ENCODE data around the gene PRAME. TPM values are rescaled to one million over a fixed set of nuclear protein-coding genes. Genes with fewer than 3 reads are reported as not detected.
"Not testable (repeated sequence)": the region's sequence is repeated elsewhere in the genome, so short reads cannot be mapped to it uniquely, and the experiment has no call there.

Gene PRAME
- total and polyA plus RNA-seq, 5 donors from 2014 or later = not detected

- Mint-ChIP-seq H3K27ac (no peak overlapping the region), H3K9me3 (peaks cover 0 to 2% (median 0%) of the 10 kb centered on the region in 7 donors), H3K4me1 (no peaks in the 10 kb centered on the region), H3K4me3 (no peak overlapping the region), H3K27me3 (peaks cover 11% of the 10 kb centered on the region), H3K36me3 (no peaks in the 10 kb centered on the region)
- H3K9me3 ChIP-seq (ENCODE audit: control insufficient read depth in 2 of 2, low read length in 2 of 2) = no peaks in the 10 kb centered on the region
- H3K36me3 ChIP-seq (ENCODE audit: control insufficient read depth, insufficient read depth, low read length) = no peaks in the 10 kb centered on the region
- no peak overlapping the region for H3K4me3 ChIP-seq (ENCODE audit: low read depth, low read length)
- no peak for ATAC-seq (ENCODE audit: low read depth in 2 of 2)
- DNase-seq = no peak
- no peak overlapping the region for H3K27ac ChIP-seq (ENCODE audit: insufficient read depth, low read length, poor library complexity, severe bottlenecking)
- H3K27me3 ChIP-seq (ENCODE audit: control insufficient read depth, insufficient read depth, low read length) = no peaks in the 10 kb centered on the region
- no peaks in the 10 kb centered on the region for H3K4me1 ChIP-seq (ENCODE audit: control insufficient read depth, insufficient read depth, low read length, poor library complexity, severe bottlenecking)
Measured at GRCh38 chr22:22533417-22533816, 25.6 kb downstream of the PRAME start.

- peaks cover 15% of the 10 kb centered on the region for H3K27me3 Mint-ChIP-seq
Measured at GRCh38 chr22:22532547-22533071, 26.5 kb downstream of the PRAME start.

GRCh38 chr22:22531770-22532546, 27.1 kb downstream of the PRAME start:
- peaks cover 15% of the 10 kb centered on the region for H3K27me3 Mint-ChIP-seq
- H3K9me3 Mint-ChIP-seq = peaks cover 0 to 4% (median 0%) of the 10 kb centered on the region in 7 donors
- Histone ChIP-seq H3K27ac (ENCODE audit: insufficient read depth, low read length, poor library complexity, severe bottlenecking) (no peak overlapping the region), H3K9me3 (ENCODE audit: control insufficient read depth in 2 of 2, low read length in 2 of 2) (no peaks in the 10 kb centered on the region), H3K4me1 (ENCODE audit: control insufficient read depth, insufficient read depth, low read length, poor library complexity, severe bottlenecking) (no peaks in the 10 kb centered on the region), H3K4me3 (ENCODE audit: low read depth, low read length) (no peak overlapping the region), H3K27me3 (ENCODE audit: control insufficient read depth, insufficient read depth, low read length) (no peaks in the 10 kb centered on the region), H3K36me3 (ENCODE audit: control insufficient read depth, insufficient read depth, low read length) (no peaks in the 10 kb centered on the region)
- ATAC-seq (ENCODE audit: low read depth in 2 of 2) (no peak), DNase-seq (no peak)
- no peak overlapping the region for H3K4me3 Mint-ChIP-seq
- no peak overlapping the region for H3K27ac Mint-ChIP-seq
- H3K36me3 Mint-ChIP-seq = no peaks in the 10 kb centered on the region
- H3K4me1 Mint-ChIP-seq = no peaks in the 10 kb centered on the region

More at GRCh38 chr22:22532547-22533071, 26.5 kb downstream of the PRAME start:
- H3K4me3 Mint-ChIP-seq; H3K4me3 ChIP-seq (ENCODE audit: low read depth, low read length); H3K4me1 Mint-ChIP-seq; H3K27me3 ChIP-seq (ENCODE audit: control insufficient read depth, insufficient read depth, low read length); H3K36me3 ChIP-seq (ENCODE audit: control insufficient read depth, insufficient read depth, low read length); H3K27ac ChIP-seq (ENCODE audit: insufficient read depth, low read length, poor library complexity, severe bottlenecking); ATAC-seq (ENCODE audit: low read depth in 2 of 2); H3K4me1 ChIP-seq (ENCODE audit: control insufficient read depth, insufficient read depth, low read length, poor library complexity, severe bottlenecking); H3K36me3 Mint-ChIP-seq; DNase-seq; H3K9me3 Mint-ChIP-seq; H3K27ac Mint-ChIP-seq; H3K9me3 ChIP-seq (ENCODE audit: control insufficient read depth in 2 of 2, low read length in 2 of 2): not testable (repeated sequence)

GRCh38 chr22:22528780-22529179, 30.3 kb downstream of the PRAME start:
- Mint-ChIP-seq H3K4me3 (no peak overlapping the region), H3K9me3 (peaks cover 0 to 2% (median 0%) of the 10 kb centered on the region in 7 donors), H3K27me3 (peaks cover 4% of the 10 kb centered on the region), H3K4me1 (no peaks in the 10 kb centered on the region), H3K36me3 (no peaks in the 10 kb centered on the region), H3K27ac (no peak overlapping the region)
- Histone ChIP-seq H3K4me3 (ENCODE audit: low read depth, low read length) (no peak overlapping the region), H3K9me3 (ENCODE audit: control insufficient read depth in 2 of 2, low read length in 2 of 2) (no peaks in the 10 kb centered on the region), H3K27ac (ENCODE audit: insufficient read depth, low read length, poor library complexity, severe bottlenecking) (no peak overlapping the region), H3K4me1 (ENCODE audit: control insufficient read depth, insufficient read depth, low read length, poor library complexity, severe bottlenecking) (no peaks in the 10 kb centered on the region), H3K36me3 (ENCODE audit: control insufficient read depth, insufficient read depth, low read length) (no peaks in the 10 kb centered on the region), H3K27me3 (ENCODE audit: control insufficient read depth, insufficient read depth, low read length) (no peaks in the 10 kb centered on the region)
- DNase-seq (no peak), ATAC-seq (ENCODE audit: low read depth in 2 of 2) (no peak)

GRCh38 chr22:22527312-22527711, 31.8 kb downstream of the PRAME start:
- no peaks in the 10 kb centered on the region for H3K9me3 ChIP-seq (ENCODE audit: control insufficient read depth in 2 of 2, low read length in 2 of 2)
- Mint-ChIP-seq H3K27ac (no peak overlapping the region), H3K4me3 (no peak overlapping the region), H3K4me1 (no peaks in the 10 kb centered on the region), H3K36me3 (no peaks in the 10 kb centered on the region), H3K9me3 (peaks cover 0 to 2% (median 0%) of the 10 kb centered on the region in 7 donors), H3K27me3 (peaks cover 4% of the 10 kb centered on the region)
- H3K27ac ChIP-seq (ENCODE audit: insufficient read depth, low read length, poor library complexity, severe bottlenecking) = no peak overlapping the region
- H3K4me3 ChIP-seq (ENCODE audit: low read depth, low read length) = no peak overlapping the region
- DNase-seq (no peak), ATAC-seq (ENCODE audit: low read depth in 2 of 2) (no peak)
- H3K4me1 ChIP-seq (ENCODE audit: control insufficient read depth, insufficient read depth, low read length, poor library complexity, severe bottlenecking) = no peaks in the 10 kb centered on the region
- no peaks in the 10 kb centered on the region for H3K36me3 ChIP-seq (ENCODE audit: control insufficient read depth, insufficient read depth, low read length)
- H3K27me3 ChIP-seq (ENCODE audit: control insufficient read depth, insufficient read depth, low read length) = no peaks in the 10 kb centered on the region

GRCh38 chr22:22526125-22526912, 32.7 kb downstream of the PRAME start:
- Mint-ChIP-seq H3K9me3 (peaks cover 0 to 2% (median 0%) of the 10 kb centered on the region in 7 donors), H3K36me3 (no peaks in the 10 kb centered on the region), H3K4me3 (no peak overlapping the region), H3K27ac (no peak overlapping the region), H3K27me3 (peaks cover 9% of the 10 kb centered on the region), H3K4me1 (no peaks in the 10 kb centered on the region)
- Histone ChIP-seq H3K4me1 (ENCODE audit: control insufficient read depth, insufficient read depth, low read length, poor library complexity, severe bottlenecking) (no peaks in the 10 kb centered on the region), H3K9me3 (ENCODE audit: control insufficient read depth in 2 of 2, low read length in 2 of 2) (no peaks in the 10 kb centered on the region), H3K4me3 (ENCODE audit: low read depth, low read length) (no peak overlapping the region), H3K27ac (ENCODE audit: insufficient read depth, low read length, poor library complexity, severe bottlenecking) (no peak overlapping the region), H3K27me3 (ENCODE audit: control insufficient read depth, insufficient read depth, low read length) (no peaks in the 10 kb centered on the region), H3K36me3 (ENCODE audit: control insufficient read depth, insufficient read depth, low read length) (no peaks in the 10 kb centered on the region)
- ATAC-seq (ENCODE audit: low read depth in 2 of 2) = no peak
- no peak for DNase-seq

- H3K27me3 Mint-ChIP-seq = peaks cover 13% of the 10 kb centered on the region
- DNase-seq = no peak
- H3K4me1 Mint-ChIP-seq = peaks cover 0 to 4% (median 0%) of the 10 kb centered on the region in 4 donors
- Histone ChIP-seq H3K36me3 (ENCODE audit: control insufficient read depth, insufficient read depth, low read length) (no peaks in the 10 kb centered on the region), H3K27ac (ENCODE audit: insufficient read depth, low read length, poor library complexity, severe bottlenecking) (no peak overlapping the region), H3K27me3 (ENCODE audit: control insufficient read depth, insufficient read depth, low read length) (no peaks in the 10 kb centered on the region), H3K4me1 (ENCODE audit: control insufficient read depth, insufficient read depth, low read length, poor library complexity, severe bottlenecking) (no peaks in the 10 kb centered on the region), H3K9me3 (ENCODE audit: control insufficient read depth in 2 of 2, low read length in 2 of 2) (no peaks in the 10 kb centered on the region), H3K4me3 (ENCODE audit: low read depth, low read length) (no peak overlapping the region)
- H3K27ac Mint-ChIP-seq = no peak overlapping the region
- H3K36me3 Mint-ChIP-seq = no peaks in the 10 kb centered on the region
- H3K9me3 Mint-ChIP-seq = peaks cover 0 to 2% (median 0%) of the 10 kb centered on the region in 7 donors
- no peak for ATAC-seq (ENCODE audit: low read depth in 2 of 2)
- no peak overlapping the region for H3K4me3 Mint-ChIP-seq
Measured at GRCh38 chr22:22523494-22523893, 35.6 kb downstream of the PRAME start.

All from CD4-positive, CD25-positive, alpha-beta regulatory T cell (primary cell).